H1 (cell line): ENCODE results near the gene ART4.

Experiments
- BCL11A ChIP-seq, 2 experiments: IDR thresholded peaks; one replicate each; pipeline ENCODE4 v1.6.1; 2011; ENCODE audit warnings: low read depth in 2 of 2, low read length in 2 of 2, mild to moderate bottlenecking in 2 of 2
- EP300 ChIP-seq, 2 experiments: IDR thresholded peaks; 1 replicate in 1 of 2; 2 replicates in 1 of 2; pipeline ENCODE4 v1.6.1; 2011 to 2012; ENCODE audit warnings: low read depth in 2 of 2, low read length in 2 of 2, mild to moderate bottlenecking in 2 of 2, borderline replicate concordance in 1 of 2, inconsistent platforms in 1 of 2, moderate library complexity in 1 of 2
- TF ChIP-seq, protein P1 (sequence below), 3 experiments: IDR thresholded peaks; 1 replicate in 2 of 3; 2 replicates in 1 of 3; pipeline versions ENCODE4 v1.5.1 to v1.6.1; 2011; ENCODE audit warnings: low read length in 3 of 3, mild to moderate bottlenecking in 3 of 3, inconsistent platforms in 2 of 3, low read depth in 1 of 3, moderate library complexity in 1 of 3; ENCODE audit not compliant: insufficient read depth in 1 of 3; ENCODE audit errors: control extremely low read depth in 1 of 3

DNA sequence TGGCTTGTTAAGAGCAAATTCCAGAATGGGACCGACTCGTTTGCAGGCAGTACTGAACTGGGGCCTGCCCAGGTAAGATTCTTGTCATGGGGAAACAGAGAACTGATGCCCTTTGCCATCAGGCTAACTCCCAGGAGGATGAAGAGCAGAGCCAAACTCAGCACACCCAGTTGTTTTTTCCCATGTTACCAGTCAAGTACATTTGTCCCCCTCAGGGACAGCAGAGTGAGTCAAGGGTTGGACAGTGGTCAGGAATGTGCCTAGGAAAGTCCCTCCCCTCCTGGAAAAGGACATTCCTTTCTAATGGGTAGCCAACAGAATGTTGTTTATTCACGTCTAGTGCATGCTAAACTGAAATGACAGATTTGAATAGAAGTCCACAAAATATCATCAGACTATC, 1.6 kb downstream of the ART4 start:
- TF ChIP-seq EP300 (IDR thresholded peaks at IDR 0.05; ENCODE audit: borderline replicate concordance in 1 of 2, low read depth in 2 of 2, low read length in 2 of 2): no peak
- TF ChIP-seq, protein P1, sequence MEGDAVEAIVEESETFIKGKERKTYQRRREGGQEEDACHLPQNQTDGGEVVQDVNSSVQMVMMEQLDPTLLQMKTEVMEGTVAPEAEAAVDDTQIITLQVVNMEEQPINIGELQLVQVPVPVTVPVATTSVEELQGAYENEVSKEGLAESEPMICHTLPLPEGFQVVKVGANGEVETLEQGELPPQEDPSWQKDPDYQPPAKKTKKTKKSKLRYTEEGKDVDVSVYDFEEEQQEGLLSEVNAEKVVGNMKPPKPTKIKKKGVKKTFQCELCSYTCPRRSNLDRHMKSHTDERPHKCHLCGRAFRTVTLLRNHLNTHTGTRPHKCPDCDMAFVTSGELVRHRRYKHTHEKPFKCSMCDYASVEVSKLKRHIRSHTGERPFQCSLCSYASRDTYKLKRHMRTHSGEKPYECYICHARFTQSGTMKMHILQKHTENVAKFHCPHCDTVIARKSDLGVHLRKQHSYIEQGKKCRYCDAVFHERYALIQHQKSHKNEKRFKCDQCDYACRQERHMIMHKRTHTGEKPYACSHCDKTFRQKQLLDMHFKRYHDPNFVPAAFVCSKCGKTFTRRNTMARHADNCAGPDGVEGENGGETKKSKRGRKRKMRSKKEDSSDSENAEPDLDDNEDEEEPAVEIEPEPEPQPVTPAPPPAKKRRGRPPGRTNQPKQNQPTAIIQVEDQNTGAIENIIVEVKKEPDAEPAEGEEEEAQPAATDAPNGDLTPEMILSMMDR (IDR thresholded peaks at IDR 0.05; ENCODE audit: control extremely low read depth in 1 of 3, insufficient read depth in 1 of 3, low read depth in 1 of 3, low read length in 3 of 3): no peak
- no peak for TF ChIP-seq BCL11A (IDR thresholded peaks at IDR 0.05; ENCODE audit: low read depth in 2 of 2, low read length in 2 of 2)
